NCI-H1417 (cell line): ENCODE measurements around the gene TSEN15.

Source experiments
- DNase-seq, 3 experiments: peaks; one replicate each; lab custom pipeline; 2025; lab: John Stamatoyannopoulos, UW

TSEN15 gene

DNA sequence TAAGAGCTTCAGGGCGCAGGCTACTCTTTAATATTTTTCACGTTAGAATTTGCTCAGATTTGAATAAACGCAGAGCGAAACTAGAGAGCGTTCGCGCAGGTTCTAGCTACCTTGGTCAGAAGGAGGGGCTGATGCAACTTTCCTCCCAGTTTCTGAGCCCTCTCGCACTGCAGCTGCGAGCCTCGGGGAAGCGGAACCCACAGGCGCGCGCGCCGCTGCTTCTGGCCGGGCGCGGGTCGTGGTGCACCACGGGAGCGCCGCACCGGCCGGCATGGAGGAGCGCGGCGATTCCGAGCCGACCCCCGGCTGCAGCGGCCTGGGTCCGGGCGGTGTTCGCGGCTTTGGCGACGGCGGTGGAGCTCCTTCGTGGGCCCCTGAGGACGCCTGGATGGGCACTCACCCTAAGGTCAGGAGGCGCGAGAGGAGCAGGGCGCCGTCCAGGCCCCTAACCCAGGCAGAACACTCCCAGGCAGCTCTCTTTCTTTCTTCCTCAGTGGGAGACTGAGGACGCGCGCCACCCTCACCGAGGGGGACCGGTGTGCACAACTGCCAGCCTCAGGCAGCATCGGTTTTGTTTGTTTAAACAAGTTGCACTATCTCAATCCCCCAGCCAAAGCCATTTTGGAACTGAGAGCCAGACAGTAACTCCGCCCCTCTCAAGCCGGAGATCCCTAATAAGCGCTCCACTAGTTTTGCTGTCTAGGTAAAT, at the start of gene TSEN15:
TSEN15 (plus strand) TSS at position 246 of the 709 bp plus-strand sequence; CDS start at position 272, 26 bp downstream.
- peak; percentile 94 for DNase-seq

DNA sequence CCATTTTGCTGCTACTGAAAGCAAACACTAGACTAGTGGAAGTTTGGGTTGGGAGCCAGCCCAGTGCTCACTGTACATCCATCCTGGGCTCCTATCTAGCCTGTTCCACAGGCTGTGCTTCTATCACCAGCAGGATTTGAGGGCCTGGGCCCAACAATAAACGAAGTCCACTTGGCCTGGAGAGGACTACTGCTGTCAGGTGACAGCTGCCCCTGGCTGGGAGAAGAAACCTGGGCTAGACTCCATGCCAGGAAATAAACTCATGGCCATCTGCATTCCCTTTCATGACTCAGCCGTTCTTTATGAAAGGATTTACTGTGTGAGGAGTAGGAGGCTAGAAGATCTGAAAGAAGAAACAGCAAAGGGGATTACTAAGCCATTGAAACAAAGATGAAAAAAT, 49.5 kb upstream of the TSEN15 start:
- no peak for DNase-seq

DNA sequence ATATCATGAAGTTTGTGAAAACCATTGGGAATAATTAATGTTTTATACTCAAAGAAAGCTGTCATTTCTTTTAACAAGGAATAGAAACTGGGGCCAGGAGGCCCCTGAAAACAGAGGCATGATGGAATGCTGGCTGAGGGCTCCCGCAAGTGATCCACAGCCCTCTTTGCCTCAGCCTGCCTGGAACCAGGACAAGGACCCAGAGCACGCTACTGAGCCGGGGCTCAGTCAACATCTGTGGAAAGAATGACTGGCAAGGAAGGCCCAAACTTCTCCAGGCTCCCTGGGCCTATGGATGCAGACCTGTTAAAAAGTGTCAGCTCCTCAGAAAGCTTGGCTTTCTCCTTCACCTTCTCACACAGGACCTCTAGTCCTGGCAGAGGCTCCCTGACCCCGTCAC, 46.6 kb upstream of the TSEN15 start:
- DNase-seq = no peak

DNA sequence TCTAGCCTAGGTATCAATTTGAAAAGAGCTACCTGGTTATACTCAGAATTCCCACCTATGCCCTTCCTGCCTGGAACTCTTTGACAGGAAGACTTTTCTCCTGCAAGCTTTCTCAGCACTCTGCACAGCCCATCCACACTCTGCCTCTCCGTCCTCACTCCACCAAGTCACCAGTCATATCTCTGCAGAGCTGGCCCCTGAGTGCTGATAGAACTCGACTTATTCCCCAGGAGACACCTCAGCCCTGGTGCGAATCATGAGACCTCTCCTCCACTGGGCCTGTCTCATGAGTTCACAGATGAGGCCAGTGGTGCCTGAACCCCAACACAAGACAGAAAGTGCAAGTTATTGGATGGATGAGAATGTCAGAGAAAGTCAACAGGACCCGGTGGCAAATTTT, 46.0 kb upstream of the TSEN15 start:
- DNase-seq = no peak

DNA sequence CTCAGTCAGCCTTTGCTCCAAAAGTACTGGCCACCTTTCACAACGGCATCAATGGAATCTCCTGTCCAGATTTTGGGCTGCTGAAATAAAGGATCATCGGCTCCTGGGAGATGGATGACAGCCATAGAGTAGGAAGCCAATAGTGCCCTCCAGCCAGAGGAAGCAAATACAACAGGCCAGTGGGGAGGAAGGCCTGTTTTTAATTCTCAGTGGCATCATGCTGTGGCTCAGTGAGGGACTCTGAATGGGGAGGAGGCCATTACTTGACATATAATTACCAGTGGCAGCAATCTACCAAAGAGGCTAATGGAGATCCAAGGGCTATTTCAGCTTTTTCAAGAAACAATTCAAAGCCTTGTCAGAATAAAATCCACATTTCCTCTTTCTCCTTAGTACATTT, 40.7 kb upstream of the TSEN15 start:
- peak in 2 of 3 experiments; percentile 9 to 56 for DNase-seq

DNA sequence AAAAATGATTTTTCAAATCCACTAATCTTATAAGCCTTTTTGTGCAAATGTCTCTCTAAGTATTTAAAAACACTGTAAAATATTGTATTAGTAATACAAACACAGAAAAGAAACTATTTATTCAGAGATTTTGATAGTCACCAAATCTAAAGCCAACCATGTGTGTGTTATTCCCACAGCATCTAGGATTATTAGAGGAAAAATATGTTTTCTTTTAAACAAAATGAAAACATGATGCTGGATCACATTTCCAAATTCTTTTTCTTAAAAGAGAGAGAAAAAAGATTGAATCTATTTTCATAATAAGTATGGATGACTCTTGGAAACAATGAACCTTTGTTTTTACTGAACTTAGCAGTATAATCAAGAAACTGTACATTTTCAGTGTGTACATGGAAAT, 39.3 kb upstream of the TSEN15 start:
- DNase-seq = no peak

DNA sequence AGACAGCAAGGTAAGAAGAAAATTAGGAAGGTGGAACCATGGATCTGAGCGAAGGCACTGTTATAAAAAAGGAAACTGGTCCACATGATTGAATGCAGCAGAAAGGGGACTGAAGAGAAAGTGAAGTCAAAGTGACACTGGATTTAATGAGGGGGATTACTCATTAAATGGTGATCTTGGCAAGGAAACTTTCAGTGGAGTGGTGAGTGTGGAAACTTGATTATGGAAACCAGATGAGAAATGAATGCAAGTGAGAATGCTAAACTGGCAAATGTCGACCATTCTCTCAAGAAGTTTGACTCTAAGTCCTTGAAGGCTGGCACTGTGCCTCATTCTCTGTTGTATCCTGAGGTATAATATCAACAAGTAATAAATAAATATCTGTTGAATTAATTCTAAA, 37.3 kb upstream of the TSEN15 start:
- DNase-seq = no peak

DNA sequence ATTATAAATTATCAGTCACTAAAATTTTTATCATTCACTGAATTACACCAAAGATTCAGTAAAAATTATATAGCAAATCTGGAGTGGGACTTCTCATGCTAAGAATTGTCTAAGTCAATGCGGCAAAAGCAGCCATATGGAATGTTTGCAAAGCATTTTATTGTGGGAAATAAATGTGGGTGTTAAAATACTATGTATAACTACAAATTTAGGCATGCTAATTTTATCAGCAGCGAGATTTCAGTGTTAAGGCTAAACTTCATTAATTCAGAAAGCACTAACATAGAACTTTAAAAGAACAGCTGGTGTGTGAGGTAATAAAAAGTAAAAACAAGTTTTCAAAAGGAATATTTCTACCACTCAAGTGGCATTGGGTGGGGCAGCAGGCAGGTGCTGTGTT, 35.4 kb upstream of the TSEN15 start:
- no peak for DNase-seq

DNA sequence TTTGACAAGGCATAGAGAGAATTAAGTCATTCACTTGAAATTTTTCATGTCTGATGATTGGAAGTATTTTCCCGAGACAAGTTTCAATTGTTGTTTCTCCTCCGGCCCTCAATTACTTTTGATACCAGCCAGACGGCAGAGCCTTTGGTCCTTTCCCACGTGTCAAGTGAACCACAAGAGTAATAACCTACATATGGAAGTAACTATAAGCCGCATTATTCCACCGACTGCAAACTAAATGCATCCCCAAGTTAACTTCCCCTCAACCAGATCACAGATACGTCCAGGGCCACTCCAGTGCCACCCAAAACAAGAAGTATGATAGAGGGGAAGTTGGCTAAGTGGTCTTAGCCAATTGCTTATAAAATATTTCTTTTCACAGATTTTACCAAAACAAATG, 34.2 kb upstream of the TSEN15 start:
- no peak for DNase-seq

DNA sequence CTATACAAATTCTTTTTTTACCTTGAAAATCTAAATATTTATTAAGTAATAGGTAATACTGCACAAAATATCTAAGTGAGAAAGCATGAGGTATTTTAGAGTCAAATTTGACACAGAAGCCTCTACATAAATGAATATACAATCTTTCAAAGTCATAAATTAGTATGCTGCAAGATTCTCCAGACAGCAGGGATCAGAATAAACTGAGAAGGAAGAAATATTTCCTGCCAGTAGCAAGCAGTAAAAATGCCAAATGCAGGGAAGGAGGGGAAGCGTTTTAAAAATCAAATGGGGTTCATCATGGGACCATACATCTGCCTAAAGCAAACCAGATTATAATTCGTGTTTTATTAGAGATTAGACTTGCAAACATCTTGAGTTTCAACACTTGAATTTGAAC, 32.9 kb upstream of the TSEN15 start:
- no peak for DNase-seq

DNA sequence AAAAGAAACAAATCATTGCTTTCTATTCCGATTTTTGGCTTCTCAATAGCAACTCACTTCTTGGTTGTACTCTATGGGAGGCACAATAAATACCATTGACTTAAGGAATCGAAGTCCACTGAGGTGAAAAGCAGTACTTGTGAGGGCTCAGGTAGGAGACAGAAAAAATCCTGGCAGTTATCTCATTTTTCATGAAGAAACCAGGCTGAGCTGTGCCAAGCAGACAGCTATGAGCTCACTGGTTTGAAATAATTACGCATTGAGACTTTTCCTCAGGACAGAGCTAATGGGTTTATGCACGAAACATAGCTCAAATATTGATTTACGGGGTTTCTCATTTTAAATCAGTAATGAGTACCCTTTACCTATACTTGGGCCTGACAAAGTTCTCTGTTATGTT, 32.5 kb upstream of the TSEN15 start:
- no peak for DNase-seq

DNA sequence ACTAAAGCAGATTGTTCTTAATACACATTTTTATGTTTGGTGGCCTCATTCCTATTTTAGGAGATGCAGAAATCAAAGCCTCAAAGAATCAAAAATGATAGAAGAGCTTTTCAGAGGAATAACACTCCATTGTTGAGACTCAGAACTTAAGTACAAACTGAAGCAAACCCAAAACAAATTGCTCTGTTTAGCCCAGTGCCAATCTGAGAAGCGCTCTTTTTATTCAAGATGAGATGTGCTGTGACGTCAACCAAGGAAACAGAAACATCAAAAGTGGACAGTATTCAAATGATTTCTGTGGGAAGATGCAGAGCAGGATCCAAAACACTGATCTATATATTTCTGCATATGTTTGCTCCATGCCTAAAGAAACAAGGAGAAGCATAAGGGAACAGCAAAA, 32.0 kb upstream of the TSEN15 start:
- DNase-seq = no peak

DNA sequence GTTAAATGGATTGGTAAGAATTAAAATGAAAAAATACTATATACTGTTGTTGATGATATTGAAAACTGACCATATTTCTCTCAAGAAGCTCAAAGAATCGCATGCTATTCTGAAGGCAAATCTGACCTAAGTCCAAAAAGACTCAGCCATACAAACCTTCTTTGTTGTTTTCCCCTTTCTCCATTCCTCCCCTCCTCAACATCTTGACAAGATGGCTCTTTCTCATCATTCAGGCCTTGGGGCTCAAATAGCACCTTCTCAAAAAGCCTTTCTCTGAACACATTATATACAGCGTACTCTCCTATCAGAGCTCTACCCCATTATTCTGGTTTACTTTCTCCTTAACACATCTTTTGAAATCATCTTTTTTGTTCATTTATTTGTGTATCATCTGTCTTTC, 31.2 kb upstream of the TSEN15 start:
- no peak for DNase-seq

DNA sequence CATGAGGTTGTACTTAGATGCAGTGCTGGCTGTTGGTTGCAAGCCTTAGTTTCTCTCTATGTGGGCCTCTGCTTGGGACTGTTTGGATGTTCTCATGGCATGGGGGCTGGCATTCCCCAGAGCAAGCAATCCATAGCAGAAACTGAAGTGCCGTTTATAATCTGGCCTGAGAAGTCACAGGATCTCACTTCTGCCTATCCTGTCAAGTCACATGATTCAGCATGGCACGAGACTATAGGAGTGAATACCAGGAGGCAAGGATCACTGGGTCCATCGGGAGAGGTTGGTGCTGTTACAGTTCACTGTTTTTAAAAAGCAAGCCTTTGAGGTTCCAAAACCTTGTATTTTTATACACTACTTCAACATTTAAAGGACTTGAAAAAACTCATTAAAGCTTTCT, 30.7 kb upstream of the TSEN15 start:
- no peak for DNase-seq

DNA sequence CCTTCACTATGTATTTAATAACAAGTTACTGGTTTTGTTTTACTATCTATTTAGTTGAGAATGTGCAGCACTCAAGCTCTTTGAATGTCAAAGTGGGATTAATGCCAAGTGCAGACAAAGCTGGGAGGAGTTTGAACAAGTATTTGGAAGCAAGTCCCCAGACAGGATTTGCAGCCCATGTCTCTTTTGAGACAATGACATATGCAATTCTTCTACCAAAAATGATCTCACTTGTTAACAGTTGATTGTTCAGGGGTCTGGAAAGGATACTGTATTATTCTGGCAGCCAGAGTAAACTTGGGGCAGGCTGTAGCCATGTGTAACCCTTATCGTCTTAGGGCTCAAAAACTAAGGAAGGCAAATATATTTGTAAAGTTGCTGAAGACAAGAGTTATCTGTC, 29.8 kb upstream of the TSEN15 start:
- peak in 1 of 3 experiments; percentile 27 for DNase-seq

DNA sequence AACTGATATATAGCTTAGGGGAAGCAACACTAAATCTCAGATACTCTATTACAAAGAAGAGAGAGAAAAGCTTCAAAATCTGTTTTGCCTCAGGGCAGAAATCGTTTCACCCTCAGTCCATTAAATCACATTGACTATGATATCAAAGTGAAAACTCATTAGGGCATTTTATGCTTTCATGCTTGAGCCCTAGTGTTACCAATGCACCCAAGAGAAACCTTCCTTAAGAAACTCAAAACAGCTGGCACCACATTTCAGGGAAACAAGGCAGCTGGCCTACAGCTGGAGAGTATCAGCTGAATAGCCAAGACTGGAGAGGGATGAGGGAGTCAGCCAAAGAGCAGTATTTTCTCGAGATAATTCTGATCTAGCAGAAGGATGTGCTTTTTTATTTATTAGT, 28.9 kb upstream of the TSEN15 start:
- DNase-seq = peak in 2 of 3 experiments; percentile 19 to 66

DNA sequence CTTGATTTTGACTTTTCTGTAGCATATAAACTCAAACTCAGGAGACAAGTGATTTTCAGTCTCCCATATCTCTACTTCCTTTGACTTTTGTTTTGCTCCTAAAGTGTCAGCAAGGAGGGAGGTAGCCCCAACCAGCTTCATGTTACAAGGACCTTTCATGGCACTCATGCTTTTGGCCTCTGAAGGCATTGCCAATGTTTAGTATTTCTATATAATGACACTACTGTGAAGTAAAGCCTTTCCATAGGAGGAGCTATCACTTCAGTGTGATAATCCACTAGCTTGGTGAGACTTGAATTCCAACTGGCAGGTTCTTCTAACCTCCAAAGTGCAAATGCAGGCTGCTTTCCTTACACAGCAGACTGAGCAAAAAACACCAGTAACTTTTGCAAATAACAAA, 28.4 kb upstream of the TSEN15 start:
- DNase-seq = no peak

DNA sequence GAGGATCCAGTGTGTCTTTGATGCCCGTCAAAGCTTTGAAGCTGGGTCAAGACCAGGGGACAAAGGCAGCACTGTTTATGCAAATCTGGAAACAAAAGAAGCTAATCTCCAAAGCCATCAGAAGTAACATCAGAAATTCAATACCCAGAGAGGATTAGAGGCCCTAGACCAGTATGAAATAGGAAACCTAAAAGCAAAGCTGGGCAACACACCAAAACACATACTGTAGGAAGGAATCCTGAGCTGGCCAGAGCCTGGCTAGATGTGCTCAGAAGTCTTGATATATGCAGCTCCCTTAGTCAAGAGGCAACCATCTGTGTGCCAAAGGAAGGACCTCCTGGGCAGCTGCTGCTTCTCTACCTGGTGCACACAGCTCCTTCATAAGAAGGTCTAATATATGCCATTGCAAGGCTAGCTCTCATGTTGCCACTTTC, 26.3 kb upstream of the TSEN15 start:
- peak in 1 of 3 experiments; percentile 28 for DNase-seq

DNA sequence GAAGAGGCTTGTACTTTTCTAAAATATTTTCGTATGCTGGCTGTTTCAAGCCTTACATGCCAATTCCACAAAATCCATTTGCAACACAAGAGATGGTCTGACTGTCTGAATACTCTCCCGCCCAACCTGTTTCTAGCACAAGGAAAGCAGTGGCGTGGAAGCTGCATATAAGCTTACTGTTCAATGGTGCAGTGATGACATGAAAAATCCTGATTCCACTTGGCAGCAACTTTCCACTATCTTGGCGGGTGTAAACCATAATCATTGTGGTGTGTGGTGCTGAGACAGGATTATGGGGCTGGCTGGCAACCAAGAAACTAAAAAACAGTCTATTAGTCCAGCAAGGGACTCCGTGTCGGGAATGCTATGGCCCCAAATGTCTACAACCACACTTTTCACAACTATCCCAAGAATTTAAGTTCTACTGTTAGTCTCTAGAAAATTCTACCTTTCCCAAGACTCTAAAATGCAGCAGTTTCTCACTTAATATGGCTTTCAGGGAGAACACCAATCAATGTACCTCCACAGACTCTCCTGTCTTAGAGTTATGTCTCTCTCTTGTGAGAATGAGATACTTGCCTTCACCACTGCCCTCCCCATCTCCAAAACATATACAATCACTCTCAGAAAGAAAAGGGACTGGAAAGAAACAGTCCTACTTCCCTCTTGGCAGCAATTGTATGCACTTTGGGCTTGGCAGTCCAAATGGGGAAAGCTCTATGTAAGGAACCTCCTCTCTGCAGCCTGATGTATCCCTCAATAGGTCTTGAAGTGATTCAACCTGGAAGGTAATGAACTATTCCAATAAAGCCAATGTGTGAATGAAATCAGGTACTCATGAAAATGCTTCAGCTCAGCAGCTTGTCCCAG, 23.5 kb upstream of the TSEN15 start:
- DNase-seq = no peak

DNA sequence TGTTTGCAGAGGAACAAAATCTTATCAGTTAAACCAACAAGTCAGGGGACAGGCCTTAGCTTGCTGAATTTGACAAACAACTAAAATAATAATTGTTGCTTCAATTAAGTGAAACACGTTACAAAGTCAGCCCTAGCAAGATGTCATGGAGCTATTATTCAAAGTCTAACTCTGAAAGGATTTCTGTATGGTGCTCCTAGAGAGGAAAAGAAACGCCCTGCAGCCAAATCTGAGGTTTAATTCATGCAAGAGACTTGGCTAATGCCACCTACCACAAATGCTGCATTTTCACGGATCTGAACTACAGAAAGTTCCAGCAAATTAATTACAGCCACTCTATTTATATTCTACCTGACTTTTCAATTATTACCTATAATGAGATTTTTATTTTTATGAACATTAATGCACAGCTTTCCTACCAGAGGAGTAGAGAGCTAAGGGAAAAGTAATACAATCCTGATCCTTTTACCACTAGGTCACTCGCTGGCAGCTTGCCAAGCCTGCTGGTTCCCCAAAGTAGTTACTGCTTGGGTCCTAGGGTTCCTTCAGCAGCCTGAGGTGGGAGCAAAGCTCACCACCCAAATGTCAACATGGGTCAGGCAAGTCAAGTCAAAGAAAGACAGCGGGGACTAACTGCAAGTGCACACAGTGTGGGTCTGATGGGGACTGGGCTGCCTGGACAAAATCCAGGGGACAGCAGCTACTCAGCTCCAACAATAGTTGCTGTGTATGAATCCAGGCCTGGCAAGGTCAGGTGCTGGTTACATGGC, 22.5 kb upstream of the TSEN15 start:
- peak in 1 of 3 experiments; percentile 45 for DNase-seq

DNA sequence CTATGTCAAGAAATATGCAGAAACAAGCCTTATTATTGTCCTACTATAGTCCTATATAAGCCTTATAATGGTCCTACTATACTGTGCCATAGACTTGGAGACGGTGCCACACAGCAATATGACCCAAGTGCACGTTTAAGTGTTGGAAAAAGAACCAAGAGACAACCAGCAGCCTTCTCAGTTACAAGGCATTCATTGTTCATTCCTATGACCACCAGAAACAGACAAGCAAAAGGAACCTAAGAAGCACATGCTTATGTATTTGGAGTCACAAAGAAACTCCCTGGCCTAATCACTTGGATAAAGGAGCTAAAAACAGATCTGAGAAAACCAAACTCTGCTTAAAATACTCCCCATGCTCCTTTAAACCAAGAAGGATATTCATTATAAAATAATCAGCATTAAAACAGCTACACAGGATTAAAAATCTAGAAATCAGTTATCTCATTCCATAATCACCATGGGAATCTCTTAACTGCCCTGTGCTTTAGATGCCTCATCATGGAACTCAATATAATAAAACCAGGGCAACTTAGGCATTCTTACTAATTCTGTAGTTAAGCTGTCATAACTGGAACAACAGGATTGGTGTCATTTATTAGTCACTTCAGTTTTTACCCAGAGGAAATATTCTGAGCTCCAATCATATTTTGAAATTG, 21.0 kb upstream of the TSEN15 start:
- DNase-seq = no peak

DNA sequence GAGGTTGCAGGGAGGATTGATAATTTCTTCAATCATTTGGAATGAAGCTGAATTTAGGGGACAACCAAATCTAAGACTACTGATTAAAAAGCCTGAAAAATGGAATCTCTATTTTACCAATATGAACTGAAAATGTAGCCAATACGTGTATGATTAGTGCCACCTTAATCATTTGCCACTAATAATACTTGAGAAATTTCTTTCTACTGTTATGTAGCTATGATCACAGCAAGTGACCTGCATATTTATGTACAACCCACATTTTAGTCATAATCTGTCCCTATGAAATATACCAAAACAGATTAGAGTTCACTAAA, 20.5 kb upstream of the TSEN15 start:
- no peak for DNase-seq
